ENCODE data around the gene ME2.

DNA sequence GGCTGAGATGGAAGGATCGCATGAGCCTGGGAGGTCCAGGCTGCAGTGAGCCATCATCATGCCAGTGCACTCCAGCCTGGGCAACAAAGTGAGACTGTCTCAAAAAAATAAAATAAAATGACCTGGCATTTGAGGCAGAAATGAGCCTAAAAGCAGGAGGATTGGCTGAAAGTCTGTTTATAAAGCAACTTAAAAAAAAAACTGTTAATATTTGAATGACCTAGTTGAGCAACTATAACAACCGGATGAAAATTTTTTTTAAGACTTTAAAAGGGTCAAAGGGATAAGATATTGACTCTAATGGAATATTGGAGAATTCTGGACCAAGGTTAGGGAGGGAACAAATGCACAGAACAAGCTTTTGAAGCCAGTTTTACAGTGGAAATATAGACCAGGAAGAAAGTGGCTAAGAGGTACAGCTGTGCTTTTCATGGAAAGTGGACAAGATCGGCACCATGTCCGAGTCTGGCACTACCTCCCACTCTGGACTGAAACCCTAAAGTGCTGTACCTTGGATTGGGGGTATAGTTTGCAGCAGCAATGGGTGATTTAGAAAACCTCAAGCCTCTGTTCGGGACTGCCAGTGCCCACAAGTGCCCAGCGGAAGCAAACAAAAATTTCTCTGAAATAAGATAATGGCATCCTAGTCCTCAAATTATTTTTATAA is 55.8 kb downstream of the ME2 start:
- no peak for TF ChIP-seq GATA2 (IDR thresholded peaks at IDR 0.05; ENCODE audit: low read depth, low read length)
- TF ChIP-seq GATA3 (IDR thresholded peaks at IDR 0.05; ENCODE audit: low read depth, low read length): no peak

Measured in SH-SY5Y (cell line).